ENCODE measurements around the gene VN1R4.
"Not testable (repeated sequence)": the region's sequence is repeated elsewhere in the genome, so short reads cannot be mapped to it uniquely, and the experiment has no call there.

The VN1R4 gene

GRCh38 chr19:53267623-53268022, at the start of gene VN1R4:
TSS of gene VN1R4 (minus strand) at chr19:53267723. CDS start at chr19:53267665, 58 bp downstream.
- DNase-seq = not testable (repeated sequence)

- no peak for DNase-seq
Observed at GRCh38 chr19:53311897-53312296, 44.4 kb upstream of the VN1R4 start.

- no peak for DNase-seq
Observed at GRCh38 chr19:53311044-53311443, 43.5 kb upstream of the VN1R4 start.

- DNase-seq = peak; percentile 16
Observed at GRCh38 chr19:53308339-53308811, 40.9 kb upstream of the VN1R4 start.

- DNase-seq = not testable (repeated sequence)
Observed at GRCh38 chr19:53301341-53301740, 33.8 kb upstream of the VN1R4 start.

- DNase-seq = no peak
Observed at GRCh38 chr19:53294786-53295441, 27.4 kb upstream of the VN1R4 start.

GRCh38 chr19:53290758-53291549, 23.4 kb upstream of the VN1R4 start:
- DNase-seq = no peak

GRCh38 chr19:53285087-53285486, 17.6 kb upstream of the VN1R4 start:
- DNase-seq = no peak

- DNase-seq = not testable (repeated sequence)
Observed at GRCh38 chr19:53281947-53282346, 14.4 kb upstream of the VN1R4 start.

GRCh38 chr19:53275480-53275879, 8.0 kb upstream of the VN1R4 start:
- no peak for DNase-seq

- no peak for DNase-seq
Observed at GRCh38 chr19:53272044-53272443, 4.5 kb upstream of the VN1R4 start.

- not testable (repeated sequence) for DNase-seq
Observed at GRCh38 chr19:53269861-53270260, 2.3 kb upstream of the VN1R4 start.

- not testable (repeated sequence) for DNase-seq
Observed at GRCh38 chr19:53257715-53258342, 9.7 kb downstream of the VN1R4 start, which contains the start of gene VN1R2. TSS of gene VN1R2 (plus strand) at chr19:53258292. CDS start at chr19:53258376, 84 bp downstream.

GRCh38 chr19:53254411-53255341, 12.8 kb downstream of the VN1R4 start, which contains the start of gene ZNF677:
TSS of gene ZNF677 (minus strand) at chr19:53254873. CDS start at chr19:53251550, 3,323 bp downstream.
- peak; percentile 88 for DNase-seq

- DNase-seq = no peak
Observed at GRCh38 chr19:53246498-53246897, 21.0 kb downstream of the VN1R4 start.

- DNase-seq = no peak
Observed at GRCh38 chr19:53237114-53237777, 30.3 kb downstream of the VN1R4 start.

- DNase-seq = no peak
Observed at GRCh38 chr19:53224606-53225005, 42.9 kb downstream of the VN1R4 start.

- DNase-seq = not testable (repeated sequence)
Observed at GRCh38 chr19:53222716-53223115, 44.8 kb downstream of the VN1R4 start.

Measured in NCI-H526 treated with DMSO at 0.1 percent for 48 hours (cell line).